ENCODE measurements around the gene ATP5IF1. TPM values are rescaled to one million over a fixed set of nuclear protein-coding genes. Genes with fewer than 3 reads are reported as not detected.
A peak's percentile ranks its signal among the peaks of the same experiment; 100 is the strongest.

ATP5IF1 gene
- total and polyA plus RNA-seq, 2 of the 13 experiments (the other 11 are each of a cell fraction or from before 2014, with no cell fraction given), result 97.7 to 131 TPM

DNA sequence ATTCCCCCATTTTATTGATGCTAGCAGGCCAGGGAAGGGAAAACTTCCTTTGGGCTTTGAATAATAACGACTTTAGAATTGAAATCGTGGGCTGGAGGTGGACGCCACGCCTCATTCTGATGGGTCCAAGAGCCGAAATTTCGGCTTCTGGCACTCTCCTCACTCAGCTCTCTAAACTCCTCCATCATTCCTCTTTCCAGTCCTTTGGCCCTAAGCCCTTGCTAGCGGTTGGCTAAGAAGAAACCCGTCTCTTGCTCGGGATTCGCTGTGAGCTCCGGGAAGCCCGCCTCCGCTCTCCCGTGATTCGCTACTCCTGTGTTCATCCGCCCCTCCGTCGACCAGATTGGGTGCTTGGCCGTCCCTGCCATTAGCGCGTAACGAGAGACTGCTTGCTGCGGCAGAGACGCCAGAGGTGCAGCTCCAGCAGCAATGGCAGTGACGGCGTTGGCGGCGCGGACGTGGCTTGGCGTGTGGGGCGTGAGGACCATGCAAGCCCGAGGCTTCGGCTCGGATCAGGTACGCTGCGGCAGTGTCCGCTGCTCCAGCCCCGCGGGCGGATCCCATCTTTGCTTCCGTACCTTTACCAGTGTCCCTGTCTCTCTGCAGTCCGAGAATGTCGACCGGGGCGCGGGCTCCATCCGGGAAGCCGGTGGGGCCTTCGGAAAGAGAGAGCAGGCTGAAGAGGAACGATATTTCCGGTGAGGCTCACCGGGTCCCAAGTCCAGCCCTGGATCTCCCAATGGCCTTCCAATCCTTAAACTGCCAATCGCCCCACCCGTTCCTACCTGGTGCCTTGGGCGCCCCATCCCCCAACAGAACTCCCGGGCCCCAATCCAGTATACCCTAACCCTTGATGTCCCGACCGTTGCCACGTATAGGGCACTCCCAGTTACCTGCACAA, at the start of gene ATP5IF1 (continued):
- TF ChIP-seq ZNF547 (CRISPR knock-in tag; IDR thresholded peaks at IDR 0.05), result peak; percentile 51; the same call in 1 of the 2 replicates
- TF ChIP-seq GATAD2A (CRISPR knock-in tag; IDR thresholded peaks at IDR 0.05), result no peak
- TF ChIP-seq ZNF343 (CRISPR knock-in tag; IDR thresholded peaks at IDR 0.05), result peak; percentile 95
- peak; percentile 37; the same call in 1 of the 2 replicates for TF ChIP-seq ZNF383 (CRISPR knock-in tag; IDR thresholded peaks at IDR 0.05; ENCODE audit: borderline replicate concordance)
- peak; percentile 91 for TF ChIP-seq ZNF772 (CRISPR knock-in tag; IDR thresholded peaks at IDR 0.05)
- TF ChIP-seq, protein P1, sequence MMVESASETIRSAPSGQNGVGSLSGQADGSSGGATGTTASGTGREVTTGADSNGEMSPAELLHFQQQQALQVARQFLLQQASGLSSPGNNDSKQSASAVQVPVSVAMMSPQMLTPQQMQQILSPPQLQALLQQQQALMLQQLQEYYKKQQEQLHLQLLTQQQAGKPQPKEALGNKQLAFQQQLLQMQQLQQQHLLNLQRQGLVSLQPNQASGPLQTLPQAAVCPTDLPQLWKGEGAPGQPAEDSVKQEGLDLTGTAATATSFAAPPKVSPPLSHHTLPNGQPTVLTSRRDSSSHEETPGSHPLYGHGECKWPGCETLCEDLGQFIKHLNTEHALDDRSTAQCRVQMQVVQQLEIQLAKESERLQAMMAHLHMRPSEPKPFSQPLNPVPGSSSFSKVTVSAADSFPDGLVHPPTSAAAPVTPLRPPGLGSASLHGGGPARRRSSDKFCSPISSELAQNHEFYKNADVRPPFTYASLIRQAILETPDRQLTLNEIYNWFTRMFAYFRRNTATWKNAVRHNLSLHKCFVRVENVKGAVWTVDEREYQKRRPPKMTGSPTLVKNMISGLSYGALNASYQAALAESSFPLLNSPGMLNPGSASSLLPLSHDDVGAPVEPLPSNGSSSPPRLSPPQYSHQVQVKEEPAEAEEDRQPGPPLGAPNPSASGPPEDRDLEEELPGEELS (CRISPR knock-in tag; IDR thresholded peaks at IDR 0.05), result peak; percentile 35; the same call in 1 of the 2 replicates
- no peak for TF ChIP-seq ZBTB7B (CRISPR knock-in tag; IDR thresholded peaks at IDR 0.05)
- TF ChIP-seq STAG1 (CRISPR knock-in tag; IDR thresholded peaks at IDR 0.05), result peak; percentile 1; the same call in 1 of the 2 replicates
- TF ChIP-seq NFYC (CRISPR knock-in tag; IDR thresholded peaks at IDR 0.05), result peak; percentile 97
- peak; percentile 76 for TF ChIP-seq ZNF605 (CRISPR knock-in tag; IDR thresholded peaks at IDR 0.05)
- TF ChIP-seq PRMT3 (CRISPR knock-in tag; IDR thresholded peaks at IDR 0.05; ENCODE audit: borderline replicate concordance, low read depth), result no peak
- TF ChIP-seq, protein P2, sequence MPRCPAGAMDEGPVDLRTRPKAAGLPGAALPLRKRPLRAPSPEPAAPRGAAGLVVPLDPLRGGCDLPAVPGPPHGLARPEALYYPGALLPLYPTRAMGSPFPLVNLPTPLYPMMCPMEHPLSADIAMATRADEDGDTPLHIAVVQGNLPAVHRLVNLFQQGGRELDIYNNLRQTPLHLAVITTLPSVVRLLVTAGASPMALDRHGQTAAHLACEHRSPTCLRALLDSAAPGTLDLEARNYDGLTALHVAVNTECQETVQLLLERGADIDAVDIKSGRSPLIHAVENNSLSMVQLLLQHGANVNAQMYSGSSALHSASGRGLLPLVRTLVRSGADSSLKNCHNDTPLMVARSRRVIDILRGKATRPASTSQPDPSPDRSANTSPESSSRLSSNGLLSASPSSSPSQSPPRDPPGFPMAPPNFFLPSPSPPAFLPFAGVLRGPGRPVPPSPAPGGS (CRISPR knock-in tag; IDR thresholded peaks at IDR 0.05), result peak; percentile 60; the same call in 1 of the 2 replicates
- TF ChIP-seq ZNF329 (CRISPR knock-in tag; IDR thresholded peaks at IDR 0.05; ENCODE audit: low read depth), result peak; percentile 46; the same call in 1 of the 2 replicates
- TF ChIP-seq RBM39 (IDR thresholded peaks at IDR 0.05; ENCODE audit: low read depth, low read length, poor library complexity, severe bottlenecking), result peak; percentile 49
- TF ChIP-seq HNRNPH1 (optimal IDR thresholded peaks at IDR 0.05; ENCODE audit: low read depth, low read length), result no peak
- peak; percentile 29 for TF ChIP-seq ZC3H13 (CRISPR knock-in tag; IDR thresholded peaks at IDR 0.05)
- TF ChIP-seq RAD21 (CRISPR knock-in tag; IDR thresholded peaks at IDR 0.05), result no peak; the same call in 1 of the 2 replicates
- TF ChIP-seq TOPORS (CRISPR knock-in tag; IDR thresholded peaks at IDR 0.05), result no peak
- TF ChIP-seq NCOA5 (CRISPR knock-in tag; IDR thresholded peaks at IDR 0.05), result no peak
- TF ChIP-seq SP2 (CRISPR knock-in tag; IDR thresholded peaks at IDR 0.05), result peak; percentile 97
- TF ChIP-seq, protein P3, sequence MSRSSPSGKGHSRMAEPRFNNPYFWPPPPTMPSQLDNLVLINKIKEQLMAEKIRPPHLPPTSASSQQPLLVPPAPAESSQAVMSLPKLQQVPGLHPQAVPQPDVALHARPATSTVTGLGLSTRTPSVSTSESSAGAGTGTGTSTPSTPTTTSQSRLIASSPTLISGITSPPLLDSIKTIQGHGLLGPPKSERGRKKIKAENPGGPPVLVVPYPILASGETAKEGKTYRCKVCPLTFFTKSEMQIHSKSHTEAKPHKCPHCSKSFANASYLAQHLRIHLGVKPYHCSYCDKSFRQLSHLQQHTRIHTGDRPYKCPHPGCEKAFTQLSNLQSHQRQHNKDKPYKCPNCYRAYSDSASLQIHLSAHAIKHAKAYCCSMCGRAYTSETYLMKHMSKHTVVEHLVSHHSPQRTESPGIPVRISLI (CRISPR knock-in tag; IDR thresholded peaks at IDR 0.05; ENCODE audit: borderline replicate concordance), result no peak
- TF ChIP-seq ZMAT3 (CRISPR knock-in tag; conservative IDR thresholded peaks at IDR 0.05), result 0 out of 2 replicates have a peak, but pooled peaks have one; percentile 18
- peak; percentile 28 for TF ChIP-seq BHLHE40 (IDR thresholded peaks at IDR 0.05; ENCODE audit: low read length)
- TF ChIP-seq, protein P4, sequence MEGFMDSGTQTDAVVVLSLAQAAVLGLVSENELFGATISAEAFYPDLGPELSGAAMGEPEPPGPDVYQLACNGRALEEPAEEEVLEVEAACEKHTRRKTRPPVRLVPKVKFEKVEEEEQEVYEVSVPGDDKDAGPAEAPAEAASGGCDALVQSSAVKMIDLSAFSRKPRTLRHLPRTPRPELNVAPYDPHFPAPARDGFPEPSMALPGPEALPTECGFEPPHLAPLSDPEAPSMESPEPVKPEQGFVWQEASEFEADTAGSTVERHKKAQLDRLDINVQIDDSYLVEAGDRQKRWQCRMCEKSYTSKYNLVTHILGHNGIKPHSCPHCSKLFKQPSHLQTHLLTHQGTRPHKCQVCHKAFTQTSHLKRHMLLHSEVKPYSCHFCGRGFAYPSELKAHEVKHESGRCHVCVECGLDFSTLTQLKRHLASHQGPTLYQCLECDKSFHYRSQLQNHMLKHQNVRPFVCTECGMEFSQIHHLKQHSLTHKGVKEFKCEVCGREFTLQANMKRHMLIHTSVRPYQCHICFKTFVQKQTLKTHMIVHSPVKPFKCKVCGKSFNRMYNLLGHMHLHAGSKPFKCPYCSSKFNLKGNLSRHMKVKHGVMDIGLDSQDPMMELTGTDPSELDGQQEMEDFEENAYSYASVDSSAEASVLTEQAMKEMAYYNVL (CRISPR knock-in tag; IDR thresholded peaks at IDR 0.05; ENCODE audit: borderline replicate concordance), result peak; percentile 84

All from HepG2 (cell line).